ENCODE data around the gene FABP7. TPM values are rescaled to one million over a fixed set of nuclear protein-coding genes. Genes with fewer than 3 reads are reported as not detected.
A peak's percentile ranks its signal among the peaks of the same experiment; 100 is the strongest.

FABP7 gene
- total and polyA plus RNA-seq, 4 donors, result not detected

- Histone ChIP-seq H3K4me1 (ENCODE audit: control insufficient read depth in 4 of 4, insufficient read depth in 4 of 4, low read length in 3 of 4) (peaks cover 3 to 41% (median 22%) of the 10 kb centered on the region in 4 donors), H3K27me3 (ENCODE audit: control insufficient read depth in 4 of 4, insufficient read depth in 4 of 4, low read length in 3 of 4) (no peaks in the 10 kb centered on the region), H3K27ac (ENCODE audit: low read depth in 1 of 2, low read length in 2 of 2) (peak within 1 kb of the TSS; percentile 96), H3K36me3 (ENCODE audit: control insufficient read depth in 4 of 4, insufficient read depth in 3 of 4, low read depth in 1 of 4, low read length in 3 of 4) (no peaks in the 10 kb centered on the region), H3K9me3 (ENCODE audit: control insufficient read depth in 4 of 4, low read length in 3 of 4) (no peaks in the 10 kb centered on the region), H3K9ac (ENCODE audit: low read depth in 1 of 2, low read length in 2 of 2) (peak within 1 kb of the TSS; percentile 76 to 96), H3K4me3 (ENCODE audit: low read depth in 1 of 3, low read length in 3 of 3) (peak within 1 kb of the TSS; percentile 80 to 86 (median 86))
- DNase-seq (ENCODE audit: low spot score), result peak; percentile 65
- TF ChIP-seq SP1 (IDR thresholded peaks at IDR 0.05) (peak; percentile 39), CTCF (IDR thresholded peaks at IDR 0.05; ENCODE audit: low read depth, low read length, missing input control) (peak; percentile 9), RAD21 (IDR thresholded peaks at IDR 0.05) (peak in 1 of 2 donors; percentile 50), HNF4A (conservative IDR thresholded peaks at IDR 0.05) (peak in 1 of 2 donors; percentile 18), YY1 (IDR thresholded peaks at IDR 0.05) (peak; percentile 78), NR2F2 (IDR thresholded peaks at IDR 0.05) (no peak), RXRA (IDR thresholded peaks at IDR 0.05) (peak in 1 of 2 donors; percentile 17), TAF1 (conservative IDR thresholded peaks at IDR 0.05) (no peak), REST (IDR thresholded peaks at IDR 0.05) (peak; percentile 45)
- under 1% methylated on average over 71 of the region's 71 CpGs for WGBS
Observed at GRCh38 chr6:122789182-122790027, 9.9 kb downstream of the FABP7 start, which contains the start of gene SMPDL3A. SMPDL3A (plus strand) TSS chr6:122789258; CDS start chr6:122789347, 89 bp downstream.

- H3K27ac ChIP-seq (ENCODE audit: low read depth in 1 of 2, low read length in 2 of 2), result peak overlapping the region; percentile 96
- H3K27me3 ChIP-seq (ENCODE audit: control insufficient read depth in 4 of 4, insufficient read depth in 4 of 4, low read length in 3 of 4), result no peaks in the 10 kb centered on the region
- WGBS, result 1% methylated on average over 14 of the region's 14 CpGs
- H3K4me3 ChIP-seq (ENCODE audit: low read depth in 1 of 3, low read length in 3 of 3), result peak overlapping the region; percentile 80 to 86 (median 86)
- no peaks in the 10 kb centered on the region for H3K36me3 ChIP-seq (ENCODE audit: control insufficient read depth in 4 of 4, insufficient read depth in 3 of 4, low read depth in 1 of 4, low read length in 3 of 4)
- H3K9me3 ChIP-seq (ENCODE audit: control insufficient read depth in 4 of 4, low read length in 3 of 4), result no peaks in the 10 kb centered on the region
- peak; percentile 39 for TF ChIP-seq TAF1 (conservative IDR thresholded peaks at IDR 0.05)
- peak; percentile 1 for TF ChIP-seq CTCF (IDR thresholded peaks at IDR 0.05; ENCODE audit: low read depth, low read length, missing input control)
- no peak for TF ChIP-seq RAD21 (IDR thresholded peaks at IDR 0.05)
- TF ChIP-seq MAX (IDR thresholded peaks at IDR 0.05), result no peak
- peaks cover 3 to 41% (median 22%) of the 10 kb centered on the region in 4 donors for H3K4me1 ChIP-seq (ENCODE audit: control insufficient read depth in 4 of 4, insufficient read depth in 4 of 4, low read length in 3 of 4)
- DNase-seq (ENCODE audit: low spot score), result no peak
- peak overlapping the region; percentile 76 to 96 for H3K9ac ChIP-seq (ENCODE audit: low read depth in 1 of 2, low read length in 2 of 2)
Observed at GRCh38 chr6:122790028-122790422, 10.5 kb downstream of the FABP7 start.

Data from liver (tissue), 9 donors.